GM06990 (cell line): ENCODE results near the gene ERBB4.

ENCODE experiments used
- DNase-seq: peaks from one replicate; pipeline ENCODE4 v3.0.0-alpha.2; 2011; ENCODE audit not compliant: insufficient read length; ENCODE audit errors: extremely low read depth
- H3K27me3 ChIP-seq: replicated peaks from 2 replicates; pipeline ENCODE4 v1.6.0; 2011; ENCODE audit warnings: low read length; ENCODE audit not compliant: control insufficient read depth, insufficient read depth
- H3K36me3 ChIP-seq: 2 replicates; pipeline ENCODE4 v1.5.1; 2011; ENCODE audit warnings: low read length; ENCODE audit not compliant: control insufficient read depth, insufficient read depth
- H3K4me3 ChIP-seq: replicated peaks from 2 replicates; pipeline ENCODE4 v1.5.1; 2011; ENCODE audit warnings: low read depth, mild to moderate bottlenecking, control low read depth, low read length
- TF ChIP-seq, protein P1 (sequence below): IDR thresholded peaks from 2 replicates; pipeline ENCODE4 v1.5.1; 2011; ENCODE audit warnings: low read length, control low read depth, mild to moderate bottlenecking, inconsistent platforms; ENCODE audit not compliant: insufficient read depth, poor library complexity, severe bottlenecking

The ERBB4 gene

DNA sequence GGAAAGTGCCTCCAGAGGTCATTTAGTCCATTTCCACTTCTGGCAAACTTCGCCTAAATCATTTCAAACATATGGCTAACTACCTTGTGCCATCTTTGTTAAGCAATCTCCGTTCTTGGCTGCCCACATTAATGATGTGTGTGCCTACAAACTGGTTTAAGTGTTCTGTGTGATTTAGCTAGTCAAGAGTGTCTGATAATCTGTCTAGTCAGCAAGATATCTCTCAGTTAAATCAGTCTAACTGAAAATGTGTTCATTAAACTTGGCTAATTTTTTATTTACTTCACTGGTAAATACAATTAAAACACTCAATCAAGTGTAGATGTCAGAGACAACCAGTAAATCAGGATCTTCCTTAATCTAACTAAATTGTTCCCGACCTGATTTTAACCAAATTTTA is 352.4 kb downstream of the ERBB4 start:
- TF ChIP-seq, protein P1, sequence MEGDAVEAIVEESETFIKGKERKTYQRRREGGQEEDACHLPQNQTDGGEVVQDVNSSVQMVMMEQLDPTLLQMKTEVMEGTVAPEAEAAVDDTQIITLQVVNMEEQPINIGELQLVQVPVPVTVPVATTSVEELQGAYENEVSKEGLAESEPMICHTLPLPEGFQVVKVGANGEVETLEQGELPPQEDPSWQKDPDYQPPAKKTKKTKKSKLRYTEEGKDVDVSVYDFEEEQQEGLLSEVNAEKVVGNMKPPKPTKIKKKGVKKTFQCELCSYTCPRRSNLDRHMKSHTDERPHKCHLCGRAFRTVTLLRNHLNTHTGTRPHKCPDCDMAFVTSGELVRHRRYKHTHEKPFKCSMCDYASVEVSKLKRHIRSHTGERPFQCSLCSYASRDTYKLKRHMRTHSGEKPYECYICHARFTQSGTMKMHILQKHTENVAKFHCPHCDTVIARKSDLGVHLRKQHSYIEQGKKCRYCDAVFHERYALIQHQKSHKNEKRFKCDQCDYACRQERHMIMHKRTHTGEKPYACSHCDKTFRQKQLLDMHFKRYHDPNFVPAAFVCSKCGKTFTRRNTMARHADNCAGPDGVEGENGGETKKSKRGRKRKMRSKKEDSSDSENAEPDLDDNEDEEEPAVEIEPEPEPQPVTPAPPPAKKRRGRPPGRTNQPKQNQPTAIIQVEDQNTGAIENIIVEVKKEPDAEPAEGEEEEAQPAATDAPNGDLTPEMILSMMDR: no peak
- H3K27me3 ChIP-seq: no peaks in the 10 kb centered on the region
- no peak for DNase-seq
- no peaks in the 10 kb centered on the region for H3K36me3 ChIP-seq
- H3K4me3 ChIP-seq: no peak overlapping the region

DNA sequence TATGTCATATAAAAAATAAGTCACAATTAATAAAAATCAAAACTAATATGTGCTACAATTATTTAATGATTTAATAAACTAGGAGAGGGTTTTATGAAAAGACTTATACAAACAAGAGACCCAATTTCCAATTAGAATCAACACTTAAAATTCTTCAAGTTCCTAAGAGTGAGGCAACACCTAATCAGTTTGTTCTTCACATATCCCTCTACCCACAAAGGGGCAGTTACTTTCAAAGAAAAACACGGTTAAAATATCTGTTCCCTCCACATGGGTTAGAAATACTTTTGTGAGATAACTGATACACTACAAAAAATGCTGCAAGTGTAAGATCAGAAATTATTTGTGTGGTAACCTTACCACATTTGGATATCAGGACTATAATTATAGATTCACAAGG is 357.0 kb downstream of the ERBB4 start:
- TF ChIP-seq, protein P1: no peak
- Histone ChIP-seq H3K36me3 (no peaks in the 10 kb centered on the region), H3K4me3 (no peak overlapping the region), H3K27me3 (no peaks in the 10 kb centered on the region)
- DNase-seq: no peak

DNA sequence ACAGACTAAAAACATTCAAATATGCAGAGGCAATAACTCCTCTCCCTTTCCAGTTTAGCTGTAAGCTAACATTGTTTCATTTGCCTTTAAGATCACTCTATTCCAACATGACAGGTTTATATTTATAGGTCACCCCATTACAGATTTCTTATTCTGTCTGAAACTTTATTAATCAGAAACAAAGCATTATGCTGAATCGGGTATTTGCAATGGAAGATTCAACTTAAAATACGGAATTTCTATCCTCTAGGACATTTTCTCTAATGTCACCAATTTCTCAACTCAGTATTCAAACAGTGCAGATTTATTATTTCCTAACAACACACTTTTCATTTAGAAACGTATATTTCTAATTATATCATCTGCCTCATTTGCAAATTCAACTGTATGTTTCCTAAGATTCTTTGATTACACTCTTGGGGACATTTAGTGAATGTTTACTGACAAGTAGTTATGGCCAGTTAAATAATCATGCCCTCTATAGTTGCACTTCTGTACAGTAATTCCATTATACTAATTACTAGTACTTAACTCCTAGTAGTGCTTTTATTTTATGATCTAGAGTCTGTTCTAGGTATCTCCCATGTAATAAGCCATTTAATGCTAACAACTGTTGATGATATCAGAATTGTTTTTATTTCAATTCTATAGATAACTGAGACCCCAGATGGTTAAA is 358.1 kb downstream of the ERBB4 start:
- TF ChIP-seq, protein P1: no peak
- Histone ChIP-seq H3K4me3 (no peak overlapping the region), H3K36me3 (no peaks in the 10 kb centered on the region), H3K27me3 (no peaks in the 10 kb centered on the region)
- DNase-seq: no peak

GRCh38 chr2:212177724-212178123 is 360.9 kb downstream of the ERBB4 start:
- TF ChIP-seq, protein P1: peak; percentile 3
- no peaks in the 10 kb centered on the region for H3K27me3 ChIP-seq
- H3K36me3 ChIP-seq: no peaks in the 10 kb centered on the region
- H3K4me3 ChIP-seq: no peak overlapping the region
- DNase-seq: no peak

- TF ChIP-seq, protein P1: no peak
- Histone ChIP-seq H3K4me3 (no peak overlapping the region), H3K36me3 (no peaks in the 10 kb centered on the region), H3K27me3 (no peaks in the 10 kb centered on the region)
- DNase-seq: no peak
These were observed 362.5 kb downstream of the ERBB4 start for GRCh38 chr2:212176151-212176550.
